ENCODE measurements around the gene SMAD6.

Gene SMAD6

GRCh38 chr15:66661432-66662096 is 40.5 kb upstream of the SMAD6 start:
- DNase-seq (ENCODE audit: low spot score): no peak
- in situ Hi-C loops (cut with MboI; ENCODE audit: low sequenced_read_pairs, unreplicated experiment): no loop called here
- TF ChIP-seq, protein P1, sequence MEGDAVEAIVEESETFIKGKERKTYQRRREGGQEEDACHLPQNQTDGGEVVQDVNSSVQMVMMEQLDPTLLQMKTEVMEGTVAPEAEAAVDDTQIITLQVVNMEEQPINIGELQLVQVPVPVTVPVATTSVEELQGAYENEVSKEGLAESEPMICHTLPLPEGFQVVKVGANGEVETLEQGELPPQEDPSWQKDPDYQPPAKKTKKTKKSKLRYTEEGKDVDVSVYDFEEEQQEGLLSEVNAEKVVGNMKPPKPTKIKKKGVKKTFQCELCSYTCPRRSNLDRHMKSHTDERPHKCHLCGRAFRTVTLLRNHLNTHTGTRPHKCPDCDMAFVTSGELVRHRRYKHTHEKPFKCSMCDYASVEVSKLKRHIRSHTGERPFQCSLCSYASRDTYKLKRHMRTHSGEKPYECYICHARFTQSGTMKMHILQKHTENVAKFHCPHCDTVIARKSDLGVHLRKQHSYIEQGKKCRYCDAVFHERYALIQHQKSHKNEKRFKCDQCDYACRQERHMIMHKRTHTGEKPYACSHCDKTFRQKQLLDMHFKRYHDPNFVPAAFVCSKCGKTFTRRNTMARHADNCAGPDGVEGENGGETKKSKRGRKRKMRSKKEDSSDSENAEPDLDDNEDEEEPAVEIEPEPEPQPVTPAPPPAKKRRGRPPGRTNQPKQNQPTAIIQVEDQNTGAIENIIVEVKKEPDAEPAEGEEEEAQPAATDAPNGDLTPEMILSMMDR (IDR thresholded peaks at IDR 0.05; ENCODE audit: borderline replicate concordance, control extremely low read depth, extremely low read depth, insufficient read depth, missing control alignments): no peak

DNA sequence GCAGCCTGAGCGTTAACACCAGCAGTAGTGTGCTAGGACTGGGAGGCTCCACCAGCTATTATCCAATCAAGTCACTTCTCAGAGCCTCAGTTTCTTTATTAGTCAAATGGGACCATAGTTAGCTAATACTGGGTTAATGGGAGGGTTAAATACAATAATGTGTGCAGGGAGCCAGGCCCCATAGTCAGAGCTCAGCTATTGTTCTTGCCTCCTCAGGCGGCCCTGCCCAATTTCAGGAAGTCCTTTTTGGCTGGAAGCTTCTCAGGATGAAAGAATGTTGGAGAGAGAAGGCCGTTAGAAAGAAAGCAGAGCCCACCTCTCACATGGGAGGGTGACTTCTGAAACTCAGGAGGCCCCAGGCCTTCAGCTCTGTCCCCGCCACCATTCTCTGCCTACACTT is 39.5 kb upstream of the SMAD6 start:
- TF ChIP-seq, protein P1 (IDR thresholded peaks at IDR 0.05; ENCODE audit: borderline replicate concordance, control extremely low read depth, extremely low read depth, insufficient read depth, missing control alignments): no peak
- DNase-seq (ENCODE audit: low spot score): no peak
- in situ Hi-C loops (cut with MboI; ENCODE audit: low sequenced_read_pairs, unreplicated experiment): no loop called here

GRCh38 chr15:66663664-66664063 is 38.4 kb upstream of the SMAD6 start:
- in situ Hi-C loops (cut with MboI; ENCODE audit: low sequenced_read_pairs, unreplicated experiment): no loop called here

DNA sequence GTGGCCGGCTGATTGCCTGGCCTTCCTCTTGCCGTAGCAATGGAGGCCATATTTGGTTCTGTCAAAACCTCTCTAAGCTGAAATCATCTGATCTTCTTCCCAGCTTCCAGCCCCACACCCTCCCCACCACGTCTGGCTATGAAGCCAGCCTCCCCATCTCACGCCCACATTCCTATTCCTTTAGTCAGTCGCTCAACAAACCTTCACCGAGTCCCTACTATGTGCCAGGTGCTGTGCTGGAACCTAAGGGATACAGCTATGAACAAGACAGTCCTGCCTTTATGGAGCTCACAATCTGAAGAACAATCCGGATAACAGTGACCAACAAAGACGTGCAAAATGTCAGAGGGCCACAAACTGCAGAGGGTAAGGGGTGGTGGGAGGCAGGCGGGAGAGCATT is 31.9 kb upstream of the SMAD6 start:
- in situ Hi-C loops (cut with MboI; ENCODE audit: low sequenced_read_pairs, unreplicated experiment): no loop called here
- no peak for DNase-seq (ENCODE audit: low spot score)
- TF ChIP-seq, protein P1 (IDR thresholded peaks at IDR 0.05; ENCODE audit: borderline replicate concordance, control extremely low read depth, extremely low read depth, insufficient read depth, missing control alignments): no peak

More at GRCh38 chr15:66663664-66664063, 38.4 kb upstream of the SMAD6 start:
- TF ChIP-seq, protein P1 (IDR thresholded peaks at IDR 0.05; ENCODE audit: borderline replicate concordance, control extremely low read depth, extremely low read depth, insufficient read depth, missing control alignments): no peak
- DNase-seq (ENCODE audit: low spot score): no peak

- no peak for DNase-seq (ENCODE audit: low spot score)
- TF ChIP-seq, protein P1 (IDR thresholded peaks at IDR 0.05; ENCODE audit: borderline replicate concordance, control extremely low read depth, extremely low read depth, insufficient read depth, missing control alignments): no peak
- in situ Hi-C loops (cut with MboI; ENCODE audit: low sequenced_read_pairs, unreplicated experiment): no loop called here
These were observed 31.1 kb upstream of the SMAD6 start for GRCh38 chr15:66670762-66671580.

DNA sequence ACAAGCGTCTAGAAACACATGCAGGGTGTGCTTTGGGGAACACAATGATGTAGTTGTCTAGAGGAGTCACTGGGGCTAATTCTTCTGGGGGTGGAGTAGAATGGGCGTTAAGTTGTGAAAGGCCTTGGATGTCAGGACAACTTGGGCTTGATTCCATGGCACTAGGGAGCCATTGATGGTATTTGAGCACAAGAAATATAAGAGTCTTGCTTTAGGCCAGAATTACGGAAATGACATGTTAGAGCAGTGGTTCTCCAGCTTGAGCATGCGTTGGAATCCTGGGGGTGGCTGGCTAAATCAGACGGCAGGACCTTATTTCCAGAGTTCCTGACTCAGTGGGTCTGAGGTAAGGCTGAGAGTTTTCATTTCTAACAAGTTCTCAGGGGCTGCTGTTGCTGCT is 29.2 kb upstream of the SMAD6 start:
- TF ChIP-seq, protein P1 (IDR thresholded peaks at IDR 0.05; ENCODE audit: borderline replicate concordance, control extremely low read depth, extremely low read depth, insufficient read depth, missing control alignments): no peak
- DNase-seq (ENCODE audit: low spot score): no peak
- in situ Hi-C loops (cut with MboI; ENCODE audit: low sequenced_read_pairs, unreplicated experiment): no loop called here
